PC-9 (cell line): ENCODE measurements around the gene PITPNB.

Source experiments
- CTCF ChIP-seq: fragments of 200-600 bp; sonication (generic); conservative IDR thresholded peaks from 2 replicates; pipeline ENCODE4 v1.6.1; 2017; ENCODE audit warnings: mixed run types, antibody characterized with exemption, mild to moderate bottlenecking, moderate library complexity
- EZH2 ChIP-seq: fragments of 200-600 bp; sonication (generic); IDR thresholded peaks from 2 replicates; pipeline ENCODE4 v1.8.0; 2017; ENCODE audit warnings: antibody characterized with exemption, low read depth

- no peak for TF ChIP-seq CTCF
- TF ChIP-seq EZH2: no peak
Measured at GRCh38 chr22:27935897-27936296, 16.8 kb upstream of the PITPNB start.
